ENCODE measurements around the gene ADGRG1.

DNA sequence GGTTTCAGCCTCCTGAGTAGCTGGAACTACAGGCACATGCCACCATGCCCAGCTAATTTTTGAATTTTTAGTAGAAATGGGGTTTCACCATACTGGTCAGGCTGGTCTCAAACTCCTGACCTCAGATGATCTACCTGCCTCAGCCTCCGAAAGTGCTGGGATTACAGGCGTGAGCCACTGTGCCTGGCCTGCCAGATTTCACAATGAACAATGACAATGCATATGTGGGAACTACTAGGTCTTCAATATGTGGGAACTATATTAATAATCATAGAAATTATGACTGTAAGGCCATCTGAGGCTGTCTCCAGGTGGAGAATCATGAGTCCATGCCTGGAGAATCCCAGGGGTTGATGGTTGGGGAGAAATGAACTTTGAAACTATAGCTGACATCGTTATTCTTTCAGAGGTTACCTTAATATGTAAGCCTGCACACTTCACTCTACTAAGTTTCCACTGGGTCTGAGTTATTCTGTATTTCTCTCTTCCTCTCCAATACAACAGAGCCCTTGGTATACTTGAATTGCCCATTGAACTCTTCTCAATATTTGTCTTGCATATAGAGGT is 59.0 kb downstream of the ADGRG1 start:
- TF ChIP-seq, protein P1, sequence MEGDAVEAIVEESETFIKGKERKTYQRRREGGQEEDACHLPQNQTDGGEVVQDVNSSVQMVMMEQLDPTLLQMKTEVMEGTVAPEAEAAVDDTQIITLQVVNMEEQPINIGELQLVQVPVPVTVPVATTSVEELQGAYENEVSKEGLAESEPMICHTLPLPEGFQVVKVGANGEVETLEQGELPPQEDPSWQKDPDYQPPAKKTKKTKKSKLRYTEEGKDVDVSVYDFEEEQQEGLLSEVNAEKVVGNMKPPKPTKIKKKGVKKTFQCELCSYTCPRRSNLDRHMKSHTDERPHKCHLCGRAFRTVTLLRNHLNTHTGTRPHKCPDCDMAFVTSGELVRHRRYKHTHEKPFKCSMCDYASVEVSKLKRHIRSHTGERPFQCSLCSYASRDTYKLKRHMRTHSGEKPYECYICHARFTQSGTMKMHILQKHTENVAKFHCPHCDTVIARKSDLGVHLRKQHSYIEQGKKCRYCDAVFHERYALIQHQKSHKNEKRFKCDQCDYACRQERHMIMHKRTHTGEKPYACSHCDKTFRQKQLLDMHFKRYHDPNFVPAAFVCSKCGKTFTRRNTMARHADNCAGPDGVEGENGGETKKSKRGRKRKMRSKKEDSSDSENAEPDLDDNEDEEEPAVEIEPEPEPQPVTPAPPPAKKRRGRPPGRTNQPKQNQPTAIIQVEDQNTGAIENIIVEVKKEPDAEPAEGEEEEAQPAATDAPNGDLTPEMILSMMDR (IDR thresholded peaks at IDR 0.05), result no peak
- TF ChIP-seq POLR2A (IDR thresholded peaks at IDR 0.05), result no peak

Data from transverse colon (tissue), 3 donors.